ENCODE measurements around the gene C1orf167. TPM values are rescaled to one million over a fixed set of nuclear protein-coding genes. Genes with fewer than 3 reads are reported as not detected.

Gene C1orf167
- total RNA-seq, 1 donor: not detected

GRCh38 chr1:11746795-11747487 is 15.1 kb upstream of the C1orf167 start:
- Histone ChIP-seq H3K27me3 (ENCODE audit: insufficient read depth, low read length) (no peaks in the 10 kb centered on the region), H3K9me3 (ENCODE audit: low read depth, low read length) (no peaks in the 10 kb centered on the region), H3K4me1 (ENCODE audit: insufficient read depth, low read length) (peaks cover 23% of the 10 kb centered on the region), H3K4me3 (ENCODE audit: low read length) (no peak overlapping the region)

- Histone ChIP-seq H3K9me3 (ENCODE audit: low read depth, low read length) (no peaks in the 10 kb centered on the region), H3K27me3 (ENCODE audit: insufficient read depth, low read length) (no peaks in the 10 kb centered on the region), H3K4me3 (ENCODE audit: low read length) (no peak overlapping the region), H3K4me1 (ENCODE audit: insufficient read depth, low read length) (peaks cover 14% of the 10 kb centered on the region)
These were observed 13.4 kb upstream of the C1orf167 start for GRCh38 chr1:11748294-11749202.

GRCh38 chr1:11749203-11749689 is 12.7 kb upstream of the C1orf167 start:
- H3K9me3 ChIP-seq (ENCODE audit: low read depth, low read length): no peaks in the 10 kb centered on the region
- no peaks in the 10 kb centered on the region for H3K27me3 ChIP-seq (ENCODE audit: insufficient read depth, low read length)
- H3K4me3 ChIP-seq (ENCODE audit: low read length): no peak overlapping the region
- H3K4me1 ChIP-seq (ENCODE audit: insufficient read depth, low read length): peaks cover 14% of the 10 kb centered on the region

- Histone ChIP-seq H3K27me3 (ENCODE audit: insufficient read depth, low read length) (no peaks in the 10 kb centered on the region), H3K9me3 (ENCODE audit: low read depth, low read length) (no peaks in the 10 kb centered on the region), H3K4me1 (ENCODE audit: insufficient read depth, low read length) (peaks cover 14% of the 10 kb centered on the region), H3K4me3 (ENCODE audit: low read length) (no peak overlapping the region)
These were observed 12.0 kb upstream of the C1orf167 start for GRCh38 chr1:11749996-11750395.

- no peaks in the 10 kb centered on the region for H3K27me3 ChIP-seq (ENCODE audit: insufficient read depth, low read length)
- H3K4me3 ChIP-seq (ENCODE audit: low read length): no peak overlapping the region
- H3K9me3 ChIP-seq (ENCODE audit: low read depth, low read length): no peaks in the 10 kb centered on the region
- peaks cover 14% of the 10 kb centered on the region for H3K4me1 ChIP-seq (ENCODE audit: insufficient read depth, low read length)
These were observed 10.9 kb upstream of the C1orf167 start for GRCh38 chr1:11751087-11751486.

GRCh38 chr1:11752359-11753088 is 9.5 kb upstream of the C1orf167 start:
- Histone ChIP-seq H3K4me1 (ENCODE audit: insufficient read depth, low read length) (peaks cover 10% of the 10 kb centered on the region), H3K27me3 (ENCODE audit: insufficient read depth, low read length) (no peaks in the 10 kb centered on the region), H3K4me3 (ENCODE audit: low read length) (no peak overlapping the region), H3K9me3 (ENCODE audit: low read depth, low read length) (no peaks in the 10 kb centered on the region)

- Histone ChIP-seq H3K4me3 (ENCODE audit: low read length) (no peak overlapping the region), H3K4me1 (ENCODE audit: insufficient read depth, low read length) (peaks cover 6% of the 10 kb centered on the region), H3K9me3 (ENCODE audit: low read depth, low read length) (no peaks in the 10 kb centered on the region)
These were observed 8.3 kb upstream of the C1orf167 start for GRCh38 chr1:11753555-11754208.

GRCh38 chr1:11757047-11757446 is 4.9 kb upstream of the C1orf167 start:
- no peaks in the 10 kb centered on the region for H3K4me1 ChIP-seq (ENCODE audit: insufficient read depth, low read length)
- peaks cover 6% of the 10 kb centered on the region for H3K27me3 ChIP-seq (ENCODE audit: insufficient read depth, low read length)
- H3K9me3 ChIP-seq (ENCODE audit: low read depth, low read length): no peaks in the 10 kb centered on the region
- H3K4me3 ChIP-seq (ENCODE audit: low read length): no peak overlapping the region

More at GRCh38 chr1:11753555-11754208, 8.3 kb upstream of the C1orf167 start:
- no peaks in the 10 kb centered on the region for H3K27me3 ChIP-seq (ENCODE audit: insufficient read depth, low read length)

GRCh38 chr1:11759791-11760190 is 2.2 kb upstream of the C1orf167 start:
- no peaks in the 10 kb centered on the region for H3K4me1 ChIP-seq (ENCODE audit: insufficient read depth, low read length)
- no peaks in the 10 kb centered on the region for H3K9me3 ChIP-seq (ENCODE audit: low read depth, low read length)
- no peak overlapping the region for H3K4me3 ChIP-seq (ENCODE audit: low read length)
- peaks cover 6% of the 10 kb centered on the region for H3K27me3 ChIP-seq (ENCODE audit: insufficient read depth, low read length)

GRCh38 chr1:11761285-11761684 is 708 bp upstream of the C1orf167 start:
- Histone ChIP-seq H3K4me1 (ENCODE audit: insufficient read depth, low read length) (no peaks in the 10 kb centered on the region), H3K27me3 (ENCODE audit: insufficient read depth, low read length) (peaks cover 6% of the 10 kb centered on the region), H3K4me3 (ENCODE audit: low read length) (no peak overlapping the region), H3K9me3 (ENCODE audit: low read depth, low read length) (no peaks in the 10 kb centered on the region)

- Histone ChIP-seq H3K4me3 (ENCODE audit: low read length) (no peak overlapping the region), H3K4me1 (ENCODE audit: insufficient read depth, low read length) (no peaks in the 10 kb centered on the region), H3K27me3 (ENCODE audit: insufficient read depth, low read length) (peaks cover 6% of the 10 kb centered on the region), H3K9me3 (ENCODE audit: low read depth, low read length) (no peaks in the 10 kb centered on the region)
These were observed 2.1 kb downstream of the C1orf167 start for GRCh38 chr1:11764115-11764514.

GRCh38 chr1:11764519-11764918 is 2.5 kb downstream of the C1orf167 start:
- Histone ChIP-seq H3K4me1 (ENCODE audit: insufficient read depth, low read length) (no peaks in the 10 kb centered on the region), H3K27me3 (ENCODE audit: insufficient read depth, low read length) (peaks cover 6% of the 10 kb centered on the region), H3K4me3 (ENCODE audit: low read length) (no peak overlapping the region), H3K9me3 (ENCODE audit: low read depth, low read length) (no peaks in the 10 kb centered on the region)

GRCh38 chr1:11765661-11766428 is 3.9 kb downstream of the C1orf167 start:
- Histone ChIP-seq H3K9me3 (ENCODE audit: low read depth, low read length) (no peaks in the 10 kb centered on the region), H3K4me3 (ENCODE audit: low read length) (no peak overlapping the region), H3K27me3 (ENCODE audit: insufficient read depth, low read length) (peaks cover 6% of the 10 kb centered on the region), H3K4me1 (ENCODE audit: insufficient read depth, low read length) (no peaks in the 10 kb centered on the region)

GRCh38 chr1:11766429-11766776 is 4.4 kb downstream of the C1orf167 start:
- H3K27me3 ChIP-seq (ENCODE audit: insufficient read depth, low read length): peaks cover 5% of the 10 kb centered on the region
- H3K9me3 ChIP-seq (ENCODE audit: low read depth, low read length): no peaks in the 10 kb centered on the region
- no peak overlapping the region for H3K4me3 ChIP-seq (ENCODE audit: low read length)
- H3K4me1 ChIP-seq (ENCODE audit: insufficient read depth, low read length): no peaks in the 10 kb centered on the region
